ENCODE results near the gene MBP.
A peak's percentile ranks its signal among the peaks of the same experiment; 100 is the strongest.
"Not testable (repeated sequence)": the region's sequence is repeated elsewhere in the genome, so short reads cannot be mapped to it uniquely, and the experiment has no call there.

MBP gene

DNA sequence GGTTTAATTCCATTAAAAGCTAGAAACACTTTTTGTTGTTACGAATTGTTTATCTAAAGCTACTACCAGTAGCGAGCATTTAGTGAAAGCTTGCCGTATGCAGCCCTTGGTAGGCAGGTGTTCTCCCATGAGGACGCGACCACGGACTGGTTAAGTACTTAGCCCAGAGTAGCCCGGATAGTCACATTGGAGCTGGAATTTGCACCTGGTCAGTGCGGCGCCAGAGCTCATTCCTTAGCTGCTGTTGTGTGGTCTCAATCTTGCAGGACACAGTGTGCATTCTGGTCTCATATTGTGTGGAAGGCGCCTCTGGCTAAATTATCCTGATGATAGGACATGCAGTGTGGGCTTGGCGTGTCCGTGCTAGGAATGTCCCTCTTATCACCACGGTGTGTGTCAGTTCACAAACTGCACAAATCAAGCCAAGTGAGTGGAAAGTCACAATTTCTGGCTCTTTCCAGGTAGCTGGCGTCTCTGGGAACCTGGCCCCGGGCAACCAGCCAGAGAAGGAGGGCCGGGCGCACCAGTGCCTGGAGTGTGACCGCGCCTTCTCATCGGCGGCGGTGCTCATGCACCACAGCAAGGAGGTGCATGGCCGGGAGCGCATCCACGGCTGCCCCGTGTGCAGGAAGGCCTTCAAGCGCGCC, 176.9 kb downstream of the MBP start:
- Mint-ChIP-seq H3K27ac (no peak overlapping the region), H3K4me3 (no peak overlapping the region), H3K27me3 (ENCODE audit: low read depth) (no peaks in the 10 kb centered on the region), H3K4me1 (ENCODE audit: low read depth) (peaks cover 15% of the 10 kb centered on the region), H3K9me3 (no peaks in the 10 kb centered on the region), H3K36me3 (ENCODE audit: low read depth) (peaks cover 24% of the 10 kb centered on the region)

GRCh38 chr18:76953583-76954233, 178.9 kb downstream of the MBP start:
- H3K36me3 Mint-ChIP-seq (ENCODE audit: low read depth): peaks cover 30% of the 10 kb centered on the region

DNA sequence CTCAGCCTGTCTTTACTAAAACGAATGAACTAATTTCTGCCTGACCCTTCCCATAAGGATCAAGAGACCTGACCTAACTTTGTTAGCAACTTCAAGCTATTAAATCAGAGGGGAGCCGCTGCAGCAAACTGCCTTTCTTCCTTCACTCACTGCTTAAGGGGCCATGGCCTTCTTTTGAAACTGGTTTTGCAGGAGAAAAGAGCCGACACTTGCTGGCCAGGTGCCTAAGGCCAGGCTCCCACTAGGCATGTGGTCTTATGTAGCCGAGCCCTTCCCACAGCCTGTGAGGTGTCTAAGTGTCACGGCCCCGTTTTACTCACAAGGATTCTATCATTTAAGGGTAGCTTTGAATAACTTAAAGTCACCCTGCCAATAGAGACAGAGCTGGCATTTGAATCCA, 179.4 kb downstream of the MBP start:
- Mint-ChIP-seq H3K4me3 (no peak overlapping the region), H3K27me3 (ENCODE audit: low read depth) (no peaks in the 10 kb centered on the region), H3K27ac (no peak overlapping the region), H3K4me1 (ENCODE audit: low read depth) (peaks cover 26% of the 10 kb centered on the region), H3K9me3 (no peaks in the 10 kb centered on the region), H3K36me3 (ENCODE audit: low read depth) (peaks cover 36% of the 10 kb centered on the region)

More at GRCh38 chr18:76953583-76954233, 178.9 kb downstream of the MBP start:
- H3K27ac Mint-ChIP-seq: no peak overlapping the region
- H3K4me1 Mint-ChIP-seq (ENCODE audit: low read depth): peaks cover 21% of the 10 kb centered on the region
- no peaks in the 10 kb centered on the region for H3K9me3 Mint-ChIP-seq
- no peak overlapping the region for H3K4me3 Mint-ChIP-seq
- no peaks in the 10 kb centered on the region for H3K27me3 Mint-ChIP-seq (ENCODE audit: low read depth)

DNA sequence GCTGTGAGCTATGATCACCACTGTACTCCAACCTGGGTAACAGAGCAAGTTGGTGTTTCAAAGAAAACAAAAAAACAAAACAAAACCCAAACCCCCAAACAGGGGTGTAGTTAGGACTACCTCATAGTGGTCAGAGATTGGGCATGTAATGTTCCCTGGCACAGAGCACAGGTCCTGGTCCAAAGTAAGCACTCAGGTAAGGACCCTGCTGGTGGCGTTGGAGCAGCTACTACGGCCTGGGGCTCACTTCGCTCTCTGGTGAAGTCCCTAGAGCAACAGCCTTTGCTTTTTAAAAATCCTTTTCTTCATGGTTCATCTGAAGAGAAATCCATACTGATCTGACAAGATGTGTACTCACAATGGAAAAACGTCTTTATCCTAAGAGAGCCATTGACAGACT, 179.8 kb downstream of the MBP start:
- Mint-ChIP-seq H3K4me1 (ENCODE audit: low read depth) (peaks cover 30% of the 10 kb centered on the region), H3K27me3 (ENCODE audit: low read depth) (no peaks in the 10 kb centered on the region), H3K36me3 (ENCODE audit: low read depth) (peaks cover 39% of the 10 kb centered on the region), H3K4me3 (no peak overlapping the region), H3K27ac (no peak overlapping the region), H3K9me3 (no peaks in the 10 kb centered on the region)

DNA sequence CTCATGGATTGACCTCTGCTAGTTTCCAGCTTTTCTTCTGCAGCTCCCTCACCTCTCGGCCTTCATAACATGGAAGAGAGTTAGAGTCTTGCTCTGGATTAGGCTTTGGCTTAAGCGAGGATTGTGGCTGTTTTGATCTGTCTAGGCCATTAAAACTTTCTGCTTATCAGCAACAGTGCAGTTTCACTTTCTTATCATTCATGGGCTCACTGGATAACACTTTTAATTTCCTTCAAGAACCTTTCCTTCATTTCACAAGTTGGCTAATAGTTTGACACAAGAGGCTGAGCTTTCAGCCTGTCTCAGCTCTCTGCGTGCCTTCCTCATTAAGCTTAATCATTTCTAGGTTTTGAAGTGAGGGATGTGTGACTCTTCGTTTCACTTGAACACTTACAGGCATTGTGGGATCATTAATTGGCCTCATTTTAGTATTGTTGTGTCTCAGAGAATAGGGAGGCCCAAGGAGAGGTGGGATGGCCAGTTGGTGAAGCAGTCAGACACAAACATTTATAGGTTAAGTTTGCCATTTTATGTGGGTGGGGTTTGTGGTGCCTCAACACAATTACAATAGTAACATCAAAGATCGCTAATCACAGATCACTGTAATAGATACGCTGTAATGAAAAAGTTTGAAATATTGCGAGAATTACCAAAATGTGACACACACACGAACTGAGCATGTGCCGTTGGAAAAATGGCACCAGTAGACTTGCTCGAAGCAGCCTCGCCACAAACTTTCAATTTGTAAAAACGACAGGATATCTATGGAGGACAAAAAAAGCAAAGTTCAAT, 180.9 kb downstream of the MBP start:
- Mint-ChIP-seq H3K9me3 (no peaks in the 10 kb centered on the region), H3K27me3 (ENCODE audit: low read depth) (no peaks in the 10 kb centered on the region), H3K4me1 (ENCODE audit: low read depth) (peaks cover 26% of the 10 kb centered on the region), H3K36me3 (ENCODE audit: low read depth) (peaks cover 41% of the 10 kb centered on the region), H3K27ac (peak overlapping the region; percentile 11), H3K4me3 (no peak overlapping the region)

DNA sequence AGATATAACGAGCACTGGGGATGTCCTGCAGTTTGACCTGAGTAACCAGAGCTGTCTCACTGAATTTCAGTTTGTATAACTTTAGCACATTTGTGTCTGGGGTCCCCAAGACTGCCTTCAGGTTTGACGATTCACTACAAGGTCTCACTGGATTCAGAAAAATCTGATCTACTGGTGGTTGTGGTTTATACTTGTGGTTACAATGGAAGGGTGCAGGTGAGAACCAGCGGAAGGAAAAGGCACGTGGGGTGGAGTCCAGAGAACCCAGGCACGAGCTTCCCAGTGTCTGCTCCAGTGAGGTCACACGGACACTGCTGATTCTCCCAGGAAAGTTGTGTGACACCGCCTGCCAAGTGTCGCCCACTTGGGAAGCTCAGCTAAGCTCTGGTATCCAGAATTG, 184.2 kb downstream of the MBP start:
- no peak overlapping the region for H3K4me3 Mint-ChIP-seq
- H3K4me1 Mint-ChIP-seq (ENCODE audit: low read depth): peaks cover 28% of the 10 kb centered on the region
- peaks cover 49% of the 10 kb centered on the region for H3K36me3 Mint-ChIP-seq (ENCODE audit: low read depth)
- H3K27ac Mint-ChIP-seq: no peak overlapping the region
- no peaks in the 10 kb centered on the region for H3K27me3 Mint-ChIP-seq (ENCODE audit: low read depth)
- H3K9me3 Mint-ChIP-seq: no peaks in the 10 kb centered on the region

DNA sequence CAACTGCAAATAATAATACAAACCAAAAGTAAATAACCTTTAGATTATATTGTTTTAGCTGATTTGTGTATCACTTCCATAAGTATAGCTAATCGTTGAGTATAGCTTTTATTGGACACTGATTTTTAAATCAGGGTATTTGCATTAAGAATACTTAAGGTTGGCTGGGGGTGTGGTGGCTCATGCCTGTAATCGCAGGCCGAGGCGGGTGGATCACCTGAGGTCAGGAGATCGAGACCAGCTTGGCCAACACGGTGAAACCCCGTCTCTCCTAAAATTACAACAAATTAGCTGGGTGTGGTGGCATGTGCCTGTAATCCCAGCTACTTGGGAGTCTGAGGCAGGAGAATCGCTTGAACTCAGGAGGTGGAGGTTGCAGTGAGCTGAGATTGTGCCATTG, 188.2 kb downstream of the MBP start:
- not testable (repeated sequence) for H3K27me3 Mint-ChIP-seq (ENCODE audit: low read depth); H3K4me3 Mint-ChIP-seq; H3K27ac Mint-ChIP-seq; H3K9me3 Mint-ChIP-seq
- peaks cover 17% of the 10 kb centered on the region for H3K4me1 Mint-ChIP-seq (ENCODE audit: low read depth)
- peaks cover 32% of the 10 kb centered on the region for H3K36me3 Mint-ChIP-seq (ENCODE audit: low read depth)

- Mint-ChIP-seq H3K27ac (no peak overlapping the region), H3K4me1 (ENCODE audit: low read depth) (peaks cover 15% of the 10 kb centered on the region), H3K9me3 (no peaks in the 10 kb centered on the region), H3K36me3 (ENCODE audit: low read depth) (peaks cover 29% of the 10 kb centered on the region), H3K4me3 (no peak overlapping the region), H3K27me3 (ENCODE audit: low read depth) (no peaks in the 10 kb centered on the region)
Measured at GRCh38 chr18:76943542-76944339, 188.8 kb downstream of the MBP start.

GRCh38 chr18:76941284-76941683, 191.3 kb downstream of the MBP start:
- Mint-ChIP-seq H3K36me3 (ENCODE audit: low read depth) (peaks cover 21% of the 10 kb centered on the region), H3K4me3 (no peak overlapping the region), H3K4me1 (ENCODE audit: low read depth) (peaks cover 2% of the 10 kb centered on the region), H3K27ac (no peak overlapping the region), H3K9me3 (no peaks in the 10 kb centered on the region), H3K27me3 (ENCODE audit: low read depth) (no peaks in the 10 kb centered on the region)

- no peaks in the 10 kb centered on the region for H3K27me3 Mint-ChIP-seq (ENCODE audit: low read depth)
- H3K9me3 Mint-ChIP-seq: no peaks in the 10 kb centered on the region
- no peak overlapping the region for H3K27ac Mint-ChIP-seq
- no peaks in the 10 kb centered on the region for H3K4me1 Mint-ChIP-seq (ENCODE audit: low read depth)
- no peak overlapping the region for H3K4me3 Mint-ChIP-seq
- H3K36me3 Mint-ChIP-seq (ENCODE audit: low read depth): peaks cover 22% of the 10 kb centered on the region
Measured at GRCh38 chr18:76938619-76939018, 194.0 kb downstream of the MBP start.

GRCh38 chr18:76937597-76937996, 195.0 kb downstream of the MBP start:
- peaks cover 3% of the 10 kb centered on the region for H3K4me1 Mint-ChIP-seq (ENCODE audit: low read depth)
- no peak overlapping the region for H3K4me3 Mint-ChIP-seq
- no peak overlapping the region for H3K27ac Mint-ChIP-seq
- H3K36me3 Mint-ChIP-seq (ENCODE audit: low read depth): peaks cover 24% of the 10 kb centered on the region
- H3K27me3 Mint-ChIP-seq (ENCODE audit: low read depth): no peaks in the 10 kb centered on the region
- H3K9me3 Mint-ChIP-seq: no peaks in the 10 kb centered on the region

- peaks cover 9% of the 10 kb centered on the region for H3K4me1 Mint-ChIP-seq (ENCODE audit: low read depth)
- H3K27ac Mint-ChIP-seq: no peak overlapping the region
- peaks cover 26% of the 10 kb centered on the region for H3K36me3 Mint-ChIP-seq (ENCODE audit: low read depth)
- H3K27me3 Mint-ChIP-seq (ENCODE audit: low read depth): no peaks in the 10 kb centered on the region
- H3K4me3 Mint-ChIP-seq: no peak overlapping the region
- no peaks in the 10 kb centered on the region for H3K9me3 Mint-ChIP-seq
Measured at GRCh38 chr18:76936877-76937276, 195.7 kb downstream of the MBP start.

DNA sequence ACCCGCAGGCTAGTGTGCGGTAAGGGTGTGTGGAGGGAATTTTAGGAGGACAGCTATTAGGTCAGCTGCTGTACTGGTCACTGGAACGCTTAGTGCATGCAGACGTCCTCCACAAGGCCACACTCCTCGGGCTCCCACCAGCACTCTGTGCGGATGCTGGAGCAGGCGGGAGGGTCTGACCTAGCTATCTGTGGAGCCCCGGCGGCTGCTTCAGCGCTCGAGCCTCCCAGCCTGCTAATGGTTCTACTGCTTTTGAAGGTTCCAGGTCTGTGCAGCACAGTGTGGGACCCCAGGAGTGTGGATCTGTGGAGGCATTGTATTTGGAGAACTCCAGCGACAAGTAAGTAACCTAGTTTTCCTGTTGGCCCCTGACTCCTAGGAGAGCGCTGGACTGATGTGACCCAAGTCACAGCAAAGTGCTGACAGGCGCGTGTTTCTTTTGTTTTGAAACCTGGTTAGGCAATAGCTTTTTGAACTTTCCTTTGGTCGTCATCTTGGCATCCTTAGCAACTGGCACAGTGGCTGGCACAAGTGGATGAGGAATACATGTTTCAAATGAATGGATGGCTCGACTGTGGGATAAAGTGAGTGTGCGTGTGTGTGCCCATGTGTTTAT, 196.8 kb downstream of the MBP start:
- Mint-ChIP-seq H3K9me3 (no peaks in the 10 kb centered on the region), H3K27me3 (ENCODE audit: low read depth) (no peaks in the 10 kb centered on the region), H3K27ac (no peak overlapping the region), H3K36me3 (ENCODE audit: low read depth) (peaks cover 27% of the 10 kb centered on the region), H3K4me3 (no peak overlapping the region), H3K4me1 (ENCODE audit: low read depth) (peaks cover 11% of the 10 kb centered on the region)

Measured in T-helper 1 cell treated with Interleukin-12 subunit alpha and Interleukin-12 subunit beta and Interleukin-4 antibody, amounts not matched to agents 30 μg/mL and 1 μg/mL, for 36 hours (primary cell).